H1 (cell line): ENCODE measurements around the gene CSNK1D. TPM values are rescaled to one million over a fixed set of nuclear protein-coding genes. Genes with fewer than 3 reads are reported as not detected.

Experiments used
- BACH1 ChIP-seq: IDR thresholded peaks from 2 replicates; pipeline ENCODE4 v1.6.1; 2012; ENCODE audit warnings: low read length, improper control_type of control experiment
- BCL11A ChIP-seq, 2 experiments: IDR thresholded peaks; one replicate each; pipeline ENCODE4 v1.6.1; 2011; ENCODE audit warnings: low read depth in 2 of 2, low read length in 2 of 2, mild to moderate bottlenecking in 2 of 2
- CHD1 ChIP-seq: IDR thresholded peaks from 2 replicates; pipeline ENCODE4 v1.6.1; 2012; ENCODE audit warnings: low read depth, low read length, improper control_type of control experiment
- FOSL1 ChIP-seq: IDR thresholded peaks from 2 replicates; pipeline ENCODE4 v1.6.1; 2011; ENCODE audit warnings: mild to moderate bottlenecking, low read depth, low read length, moderate library complexity; ENCODE audit not compliant: insufficient read depth
- KDM5A ChIP-seq: fragments of 200-600 bp; IDR thresholded peaks from 2 replicates; pipeline ENCODE4 v1.7.1; 2012; ENCODE audit warnings: mild to moderate bottlenecking, low read length, inconsistent platforms, mixed read lengths
- SP1 ChIP-seq: IDR thresholded peaks from 2 replicates; pipeline ENCODE4 v1.6.1; 2011; ENCODE audit warnings: low read depth, low read length
- polyA plus RNA-seq, 7 experiments: library from polyadenylated mRNA; depleted of rRNA in 3 of 7; stranded (reverse) in 5 of 7; unstranded in 2 of 7; fragments of >200 nt in 5 of 7; fragments of 200-250 nt in 2 of 7; gene quantifications; 1 replicate in 5 of 7; 2 replicates in 1 of 7; 4 replicates in 1 of 7; pipeline versions ENCODE4 v1.2.1 to v1.2.3, GENCODE V29; 2011 to 2013; ENCODE audit warnings: missing spikeins in 2 of 7, mixed read lengths in 2 of 7
- total RNA-seq: library from RNA; stranded (reverse); fragmentation: NEBNext Ultra II Directional; extraction: Animal tissue kit (Norgen Biotek cat#: 25700); gene quantifications from 2 replicates; pipeline ENCODE4 v1.2.1, GENCODE V29; 2021

The CSNK1D gene
- total and polyA plus RNA-seq, 2 of the 8 experiments (the other 6 are each of a cell fraction or from before 2014, with no cell fraction given), result 73.5 to 103 TPM

DNA sequence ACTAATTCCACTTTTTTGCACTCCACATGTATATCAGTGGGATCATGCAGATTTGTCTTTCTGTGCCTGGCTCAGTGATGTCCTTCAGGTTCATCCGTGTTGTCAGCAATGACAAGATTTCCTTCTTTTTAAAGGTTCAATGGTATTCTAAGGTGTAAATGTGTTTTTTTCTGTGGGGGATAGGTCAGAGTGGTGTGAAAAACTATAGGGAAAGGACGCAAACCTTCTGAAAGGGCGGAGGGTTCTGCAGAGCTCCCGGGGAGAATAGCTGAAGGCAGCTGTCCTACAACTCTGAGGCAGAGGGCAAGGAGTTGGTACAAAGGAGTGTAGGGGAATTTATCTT, 21.9 kb upstream of the CSNK1D start (continued):
- TF ChIP-seq KDM5A (no peak), SP1 (no peak), BCL11A (IDR thresholded peaks at IDR 0.05; ENCODE audit: low read depth in 2 of 2, low read length in 2 of 2) (no peak), FOSL1 (no peak), CHD1 (no peak), BACH1 (no peak)
